ENCODE results near the gene KRTAP15-1. TPM values are rescaled to one million over a fixed set of nuclear protein-coding genes. Genes with fewer than 3 reads are reported as not detected.

The KRTAP15-1 gene
- total and polyA plus RNA-seq, 7 donors = not detected

GRCh38 chr21:30448514-30448913, 8.4 kb downstream of the KRTAP15-1 start:
- DNase-seq = no peak
- no peaks in the 10 kb centered on the region for H3K27me3 ChIP-seq
- no peak for TF ChIP-seq POLR2AphosphoS5 (IDR thresholded peaks at IDR 0.05)
- no peak for TF ChIP-seq CTCF (IDR thresholded peaks at IDR 0.05)
- TF ChIP-seq EP300 (IDR thresholded peaks at IDR 0.05) = no peak
- no peak overlapping the region for H3K4me3 ChIP-seq
- intact Hi-C loops (cut with DNase I) = no loop called here
- no peak overlapping the region for H3K27ac ChIP-seq
- H3K4me1 ChIP-seq = no peaks in the 10 kb centered on the region
- H3K36me3 ChIP-seq = no peaks in the 10 kb centered on the region
- no peaks in the 10 kb centered on the region for H3K9me3 ChIP-seq
- WGBS, 2 donors = 90 to 91% methylated on average over 3 of the region's 3 CpGs

- WGBS, 2 donors = 48 to 51% methylated on average over 3 of the region's 3 CpGs
- TF ChIP-seq CTCF (IDR thresholded peaks at IDR 0.05) (no peak), EP300 (IDR thresholded peaks at IDR 0.05) (no peak), POLR2A (IDR thresholded peaks at IDR 0.05) (no peak), POLR2AphosphoS5 (IDR thresholded peaks at IDR 0.05) (no peak)
- Histone ChIP-seq H3K4me3 (no peak overlapping the region), H3K27me3 (no peaks in the 10 kb centered on the region), H3K4me1 (no peaks in the 10 kb centered on the region), H3K36me3 (no peaks in the 10 kb centered on the region), H3K27ac (no peak overlapping the region), H3K9me3 (no peaks in the 10 kb centered on the region)
- intact Hi-C loops (cut with DNase I) = no loop called here
- DNase-seq = no peak
These were observed 23.6 kb downstream of the KRTAP15-1 start for GRCh38 chr21:30463713-30464112.

DNA sequence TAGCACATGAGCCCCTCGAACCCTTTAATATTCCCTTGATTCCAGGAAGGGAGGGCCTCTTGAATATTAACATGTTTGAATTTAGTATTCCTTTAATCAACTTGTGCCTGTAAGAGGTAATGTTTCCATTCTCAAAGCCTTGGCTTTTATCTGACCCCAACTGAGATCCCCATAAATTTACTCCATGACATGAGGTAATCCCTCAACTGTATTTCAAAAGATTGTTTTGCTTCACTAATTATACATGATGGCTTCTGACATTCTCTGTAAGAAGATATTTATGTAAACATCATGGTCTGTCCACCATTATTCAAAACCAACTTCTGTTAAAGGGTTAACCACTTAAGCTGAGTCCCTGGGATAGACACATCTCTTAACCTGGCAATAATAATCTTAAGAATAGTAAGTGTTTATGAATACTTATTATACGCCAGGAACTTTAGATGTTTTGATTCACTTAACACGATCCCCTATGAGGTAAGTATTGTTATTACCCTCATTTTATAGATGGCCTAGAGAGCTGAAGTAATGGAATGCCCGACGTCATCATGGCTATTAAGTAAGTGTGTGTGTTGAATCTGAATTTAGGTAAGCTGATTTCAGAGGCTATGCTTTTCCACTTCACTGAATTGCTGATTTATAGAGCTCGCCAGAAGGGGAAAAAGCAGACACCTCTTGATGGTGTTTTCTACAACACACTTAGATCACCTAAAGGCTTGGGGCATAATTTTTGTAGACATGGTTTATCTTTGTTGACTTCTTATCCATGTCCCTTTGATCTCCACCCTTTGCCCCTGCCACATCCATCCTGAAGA, 29.0 kb downstream of the KRTAP15-1 start:
- no peaks in the 10 kb centered on the region for H3K36me3 ChIP-seq
- H3K4me3 ChIP-seq = no peak overlapping the region
- no peaks in the 10 kb centered on the region for H3K27me3 ChIP-seq
- H3K4me1 ChIP-seq = no peaks in the 10 kb centered on the region
- no peak overlapping the region for H3K27ac ChIP-seq
- peaks cover 0 to 3% (median 0%) of the 10 kb centered on the region in 4 donors for H3K9me3 ChIP-seq
- WGBS, 2 donors = 53 to 56% methylated on average over 6 of the region's 6 CpGs
- TF ChIP-seq POLR2AphosphoS5 (IDR thresholded peaks at IDR 0.05) = no peak
- TF ChIP-seq CTCF (IDR thresholded peaks at IDR 0.05) = no peak
- TF ChIP-seq EP300 (IDR thresholded peaks at IDR 0.05) = no peak
- no peak for TF ChIP-seq POLR2A (IDR thresholded peaks at IDR 0.05)
- no peak for DNase-seq
- intact Hi-C loops (cut with DNase I) = no loop called here

GRCh38 chr21:30478004-30478403, 37.9 kb downstream of the KRTAP15-1 start:
- no peak overlapping the region for H3K4me3 ChIP-seq
- intact Hi-C loops (cut with DNase I) = no loop called here
- WGBS, 2 donors = 17 to 47% methylated on average over 3 of the region's 3 CpGs
- DNase-seq = no peak
- no peaks in the 10 kb centered on the region for H3K36me3 ChIP-seq
- H3K4me1 ChIP-seq = no peaks in the 10 kb centered on the region
- no peak for TF ChIP-seq EP300 (IDR thresholded peaks at IDR 0.05)
- TF ChIP-seq CTCF (IDR thresholded peaks at IDR 0.05) = no peak
- TF ChIP-seq POLR2A (IDR thresholded peaks at IDR 0.05) = no peak
- no peak for TF ChIP-seq POLR2AphosphoS5 (IDR thresholded peaks at IDR 0.05)
- no peaks in the 10 kb centered on the region for H3K9me3 ChIP-seq
- H3K27me3 ChIP-seq = no peaks in the 10 kb centered on the region
- no peak overlapping the region for H3K27ac ChIP-seq

GRCh38 chr21:30479259-30479658, 39.2 kb downstream of the KRTAP15-1 start:
- Histone ChIP-seq H3K36me3 (no peaks in the 10 kb centered on the region), H3K4me1 (no peaks in the 10 kb centered on the region), H3K4me3 (no peak overlapping the region), H3K27me3 (no peaks in the 10 kb centered on the region), H3K9me3 (no peaks in the 10 kb centered on the region), H3K27ac (no peak overlapping the region)
- no peak for DNase-seq
- 62 to 69% methylated on average over 4 of the region's 4 CpGs for WGBS, 2 donors
- intact Hi-C loops (cut with DNase I) = no loop called here
- TF ChIP-seq POLR2AphosphoS5 (IDR thresholded peaks at IDR 0.05) = no peak
- no peak for TF ChIP-seq EP300 (IDR thresholded peaks at IDR 0.05)
- TF ChIP-seq POLR2A (IDR thresholded peaks at IDR 0.05) = no peak
- no peak for TF ChIP-seq CTCF (IDR thresholded peaks at IDR 0.05)

Measured in sigmoid colon (tissue), 7 donors.